GM12878 (cell line): ENCODE data around the gene ATP2C2. TPM values are rescaled to one million over a fixed set of nuclear protein-coding genes. Genes with fewer than 3 reads are reported as not detected.

Source experiments
- ATAC-seq: fragments of 200-7000 bp; cut with Tn5 transposase; 3 replicates; pipeline ENCODE4 v1.9.1; 2020; ENCODE audit warnings: mild to moderate bottlenecking, moderate library complexity
- BruUV-seq: library from RNA; stranded (reverse); fragments of 400-500 nt; replicated peaks from 2 replicates; lab custom pipeline; 2021; lab: Mats Ljungman, UMichigan
- CTCF ChIA-PET: fragments of 300-600 bp; sonication (Branson Sonifier 250); formaldehyde crosslinking; extraction: SDS; loops from one replicate; lab custom pipeline; 2021; ENCODE audit warnings: inconsistent platforms; lab: Yijun Ruan, JAX
- POLR2A ChIA-PET: fragments of 350-600 bp; formaldehyde crosslinking; extraction: SDS; loops from one replicate; lab custom pipeline; 2021; ENCODE audit warnings: inconsistent platforms; lab: Charles Lee
- RAD21 ChIA-PET: fragments of 300-600 bp; sonication (Branson Sonifier 250); formaldehyde crosslinking; loops from one replicate; lab custom pipeline; 2023; ENCODE audit warnings: antibody characterized with exemption; ENCODE audit not compliant: unreplicated experiment; lab: Charles Lee
- SMC1A ChIA-PET: fragments of 300-600 bp; sonication (Branson Sonifier 250); formaldehyde crosslinking; loops from one replicate; lab custom pipeline; 2023; ENCODE audit not compliant: unreplicated experiment, uncharacterized antibody; lab: Charles Lee
- DNase-seq: peaks from one replicate; pipeline ENCODE4 v3.0.0-alpha.2; 2011; ENCODE audit warnings: low read depth, low spot score
- FAIRE-seq: peaks from 3 replicates; lab custom pipeline; 2011; peaks lifted over from hg19 to GRCh38; lab: Jason Lieb, UNC
- H2AFZ ChIP-seq: 2 replicates; pipeline ENCODE4 v1.6.0; 2011; ENCODE audit warnings: low read depth, low read length, control low read depth; ENCODE audit not compliant: control insufficient read depth
- H3K27ac ChIP-seq: 2 replicates; pipeline ENCODE4 v1.5.1; 2011; ENCODE audit warnings: control low read depth; ENCODE audit not compliant: control insufficient read depth, insufficient read depth
- H3K27me3 ChIP-seq, 2 experiments: replicated peaks in 1 of 2; 2 replicates each; pipeline versions ENCODE4 v1.6.0 to v1.6.1; 2011; ENCODE audit warnings: low read length in 1 of 2; ENCODE audit not compliant: control insufficient read depth in 2 of 2, insufficient read depth in 2 of 2
- H3K36me3 ChIP-seq, 2 experiments: 2 replicates each; pipeline ENCODE4 v1.5.1; 2011; ENCODE audit warnings: low read length in 1 of 2; ENCODE audit not compliant: control insufficient read depth in 2 of 2, insufficient read depth in 2 of 2
- H3K4me1 ChIP-seq: 2 replicates; pipeline ENCODE4 v1.6.1; 2011; ENCODE audit warnings: mild to moderate bottlenecking, low read length, moderate library complexity, mixed read lengths; ENCODE audit not compliant: control insufficient read depth, insufficient read depth
- H3K4me2 ChIP-seq: 2 replicates; pipeline ENCODE4 v1.6.0; 2011; ENCODE audit warnings: control low read depth; ENCODE audit not compliant: control insufficient read depth, insufficient read depth
- H3K4me3 ChIP-seq: fragments of 200-600 bp; sonication (generic); 2 replicates; pipeline ENCODE4 v1.5.1; 2016
- H3K79me2 ChIP-seq: 2 replicates; pipeline ENCODE4 v1.6.0; 2011; ENCODE audit warnings: low read length; ENCODE audit not compliant: control insufficient read depth, insufficient read depth
- H3K9ac ChIP-seq: 2 replicates; pipeline ENCODE4 v1.8.0; 2011; ENCODE audit warnings: low read length, control low read depth, mixed read lengths; ENCODE audit not compliant: control insufficient read depth, insufficient read depth
- H3K9me3 ChIP-seq: replicated peaks from 3 replicates; pipeline ENCODE4 v1.5.1; 2011; ENCODE audit warnings: mild to moderate bottlenecking, low read length; ENCODE audit not compliant: control insufficient read depth, insufficient read depth
- H4K20me1 ChIP-seq: 2 replicates; pipeline ENCODE4 v1.6.0; 2011; ENCODE audit not compliant: control insufficient read depth, insufficient read depth
- CEBPB ChIP-seq, 2 experiments: fragments of 150-350 bp in 1 of 2; IDR thresholded peaks; 2 replicates each; pipeline ENCODE4 v1.6.1; 2012 to 2014; ENCODE audit warnings: low read depth in 2 of 2, low read length in 2 of 2, borderline replicate concordance in 1 of 2, inconsistent platforms in 1 of 2
- CHD1 ChIP-seq: IDR thresholded peaks from 2 replicates; pipeline ENCODE4 v1.6.1; 2012; ENCODE audit warnings: low read depth, low read length, improper control_type of control experiment
- LARP7 ChIP-seq: fragments of 450-650 bp; IDR thresholded peaks from 2 replicates; pipeline ENCODE4 v1.6.1; 2017; ENCODE audit warnings: mild to moderate bottlenecking
- MEF2B ChIP-seq: fragments of 450-650 bp; IDR thresholded peaks from 2 replicates; pipeline ENCODE4 v1.6.1; 2018; ENCODE audit warnings: mild to moderate bottlenecking, moderate library complexity; ENCODE audit not compliant: partially characterized antibody, poor library complexity, severe bottlenecking
- NFYB ChIP-seq: IDR thresholded peaks from 2 replicates; pipeline ENCODE4 v1.6.1; 2011; ENCODE audit warnings: low read depth, mild to moderate bottlenecking, low read length, improper control_type of control experiment, moderate library complexity; ENCODE audit not compliant: insufficient read depth
- PBX3 ChIP-seq: IDR thresholded peaks from 2 replicates; pipeline ENCODE4 v1.6.1; 2011; ENCODE audit warnings: mild to moderate bottlenecking, low read depth, low read length, moderate library complexity; ENCODE audit not compliant: insufficient replicate concordance
- PRDM15 ChIP-seq: fragments of 450-650 bp; formaldehyde crosslinking; IDR thresholded peaks from 2 replicates; pipeline ENCODE4 v1.4.0; 2020; ENCODE audit warnings: mild to moderate bottlenecking, moderate library complexity
- RB1 ChIP-seq: fragments of 450-650 bp; formaldehyde crosslinking; IDR thresholded peaks from 2 replicates; pipeline ENCODE4 v1.6.1; 2017; ENCODE audit warnings: mild to moderate bottlenecking, borderline replicate concordance
- SKIL ChIP-seq: fragments of 450-650 bp; IDR thresholded peaks from 2 replicates; pipeline ENCODE4 v1.6.1; 2017; ENCODE audit warnings: mild to moderate bottlenecking, low read depth, inconsistent platforms; ENCODE audit not compliant: poor library complexity, severe bottlenecking
- ZBTB4 ChIP-seq: fragments of 450-650 bp; formaldehyde crosslinking; IDR thresholded peaks from 2 replicates; pipeline ENCODE4 v1.4.0; 2022; ENCODE audit warnings: mild to moderate bottlenecking, moderate library complexity
- WGBS: methylation state at CpG from one replicate; pipeline ENCODE4 v1.1.6; 2016; ENCODE audit warnings: low lambda C conversion rate; ENCODE audit not compliant: insufficient replicate concordance, insufficient coverage; ENCODE audit errors: missing lambda C conversion rate; 5-methylcytosine and 5-hydroxymethylcytosine counted together
- in situ Hi-C: fragments of 300-500 bp; cut with MboI; formaldehyde crosslinking; loops from 9 replicates; pipeline ENCODE4 v1.14.3; 2018; ENCODE audit warnings: mixed read lengths
- intact Hi-C: fragments of 100-400 bp; cut with micrococcal nuclease; formaldehyde crosslinking; loops from one replicate; pipeline ENCODE4 v1.14.2; 2022; ENCODE audit not compliant: unreplicated experiment
- polyA plus RNA-seq, 11 experiments: library from polyadenylated mRNA; depleted of rRNA in 4 of 11; unstranded in 6 of 11; stranded (reverse) in 5 of 11; fragments of >200 nt; fragmentation: Nextera tagmentation in 4 of 11; fragmentation: Illumina TruSeq in 1 of 11; extraction: Ambion mirVana in 4 of 11; extraction: Trizol in 1 of 11; gene quantifications; 1 replicate in 1 of 11; 2 replicates in 10 of 11; pipeline versions ENCODE4 v1.2.1 to v1.2.3, GENCODE V29; 2011 to 2016; ENCODE audit warnings: inconsistent platforms in 2 of 11, missing spikeins in 2 of 11, low read depth in 1 of 11
- total RNA-seq, 4 experiments: library from RNA; depleted of rRNA in 3 of 4; stranded (reverse); fragments of >200 nt in 3 of 4; fragmentation: Illumina TruSeq in 1 of 4; extraction: Trizol in 1 of 4; gene quantifications; 2 replicates each; pipeline versions ENCODE4 v1.2.1 to v1.2.3, GENCODE V29; 2013 to 2021

The ATP2C2 gene
- total and polyA plus RNA-seq, 10 of the 15 experiments (the other 5 are each of a cell fraction or from before 2014, with no cell fraction given), result 0.05 to 0.19 TPM; not detected in 8

- no TSS peak for BruUV-seq
- Histone ChIP-seq H3K4me1 (no peaks in the 10 kb centered on the region), H3K4me2 (no peak overlapping the region), H3K9ac (no peak overlapping the region), H3K9me3 (no peaks in the 10 kb centered on the region), H2AFZ (no peak overlapping the region), H3K4me3 (no peak overlapping the region), H3K79me2 (no peaks in the 10 kb centered on the region), H3K27me3 (no peaks in the 10 kb centered on the region; a peak in 1 of 4 replicates), H3K36me3 (no peaks in the 10 kb centered on the region), H3K27ac (no peak overlapping the region), H4K20me1 (no peaks in the 10 kb centered on the region)
- RAD21 ChIA-PET, result no interaction called here
- POLR2A ChIA-PET, result no interaction called here
- in situ Hi-C loops (no loop called here), intact Hi-C loops (no loop called here)
- SMC1A ChIA-PET, result no interaction called here
- ATAC-seq (no peak), FAIRE-seq (no peak), DNase-seq (no peak)
- CTCF ChIA-PET, result no interaction called here
- WGBS, result 37% methylated on average over 11 of the region's 11 CpGs
- no peak for TF ChIP-seq CHD1
- TF ChIP-seq ZBTB4, result no peak
- TF ChIP-seq NFYB, result no peak
- TF ChIP-seq LARP7, result no peak
- no peak for TF ChIP-seq PBX3
- no peak for TF ChIP-seq PRDM15 (CRISPR knock-in tag)
- TF ChIP-seq CEBPB (IDR thresholded peaks at IDR 0.05; ENCODE audit: borderline replicate concordance in 1 of 2, low read depth in 2 of 2, low read length in 2 of 2), result no peak
- TF ChIP-seq RB1, result no peak
- TF ChIP-seq SKIL, result no peak
- no peak for TF ChIP-seq MEF2B
These were observed 18.3 kb upstream of the ATP2C2 start for GRCh38 chr16:84349862-84350684.
